8988T (cell line): Measurements from ENCODE around the gene LRRC3.

Experiments used
- DNase-seq: peaks from one replicate; pipeline ENCODE4 v3.0.0; 2011

LRRC3 gene

DNA sequence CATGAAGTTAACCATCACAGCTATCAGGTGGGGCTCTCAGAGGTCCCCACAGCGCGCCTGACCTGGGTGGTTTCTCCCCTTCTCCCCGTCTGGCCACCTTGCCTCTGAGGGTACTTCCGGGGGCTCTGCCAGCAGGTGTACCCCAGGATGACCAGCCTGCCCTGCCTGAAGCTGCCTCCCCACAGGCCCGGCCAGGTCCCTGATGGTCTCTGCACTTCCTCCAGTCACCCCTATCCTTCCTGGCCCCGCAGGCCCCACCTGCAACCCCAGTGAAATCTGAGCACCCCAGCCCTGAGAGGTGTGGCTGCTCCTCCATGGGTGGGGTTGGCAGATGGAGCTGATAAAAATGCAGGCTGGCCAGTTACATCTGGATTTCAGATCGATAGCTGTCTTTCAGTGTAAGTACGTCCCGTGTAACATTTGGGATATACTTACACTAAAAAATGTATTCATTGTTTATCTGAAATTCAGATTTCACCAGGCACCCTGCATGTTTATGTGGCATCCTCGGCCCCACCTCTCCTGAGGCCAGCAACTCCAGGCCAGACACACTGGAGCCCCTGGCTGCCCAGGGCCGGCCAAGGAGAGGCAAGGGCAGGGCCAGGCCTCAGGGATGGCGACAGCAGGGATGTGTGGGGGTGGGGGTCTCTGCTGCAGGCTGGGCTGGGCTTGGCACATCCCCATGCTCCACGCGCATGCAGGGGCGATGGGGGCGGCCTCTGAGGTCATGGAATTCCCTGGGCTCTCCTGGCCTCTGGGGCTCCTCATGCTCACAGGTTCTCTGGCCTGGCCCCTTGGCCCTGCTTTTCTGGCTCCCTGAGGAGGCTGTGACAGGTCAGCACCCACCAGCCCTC is 25.1 kb downstream of the LRRC3 start:
- DNase-seq: no peak

DNA sequence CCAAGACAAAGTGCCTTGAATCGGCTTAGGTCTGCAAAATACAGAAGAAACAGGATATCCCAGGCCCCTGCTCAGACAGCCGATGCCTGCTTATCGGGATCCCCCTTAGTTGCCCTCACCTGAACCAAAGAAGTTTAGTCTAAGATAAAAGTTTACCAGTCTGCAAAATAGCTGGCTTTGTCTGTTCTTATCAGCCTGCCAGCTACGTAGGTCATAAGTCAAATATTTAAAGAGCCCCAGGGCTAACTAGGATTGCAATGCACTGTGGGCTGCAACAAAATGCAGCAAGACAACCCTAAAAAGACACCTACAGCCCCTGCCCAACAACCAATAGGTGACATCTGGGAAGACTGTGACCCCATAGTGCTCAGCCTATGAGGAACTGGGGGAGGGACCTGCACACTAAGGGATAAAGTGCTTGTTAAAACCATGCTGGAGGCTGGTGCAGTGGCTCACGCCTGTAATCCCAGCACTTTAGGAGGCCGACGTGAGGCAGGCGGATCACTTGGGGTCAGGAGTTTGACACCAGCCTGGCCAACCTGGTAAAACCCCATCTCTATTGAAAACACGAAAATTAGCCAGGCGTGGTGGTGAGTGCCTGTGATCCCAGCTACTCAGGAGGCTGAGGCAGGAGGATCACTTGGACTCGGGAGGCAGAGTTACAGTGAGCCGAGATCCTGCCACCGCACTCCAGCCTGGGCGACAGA is 27.4 kb downstream of the LRRC3 start:
- no peak for DNase-seq

GRCh38 chr21:44483288-44484237 is 28.3 kb downstream of the LRRC3 start:
- DNase-seq: no peak

DNA sequence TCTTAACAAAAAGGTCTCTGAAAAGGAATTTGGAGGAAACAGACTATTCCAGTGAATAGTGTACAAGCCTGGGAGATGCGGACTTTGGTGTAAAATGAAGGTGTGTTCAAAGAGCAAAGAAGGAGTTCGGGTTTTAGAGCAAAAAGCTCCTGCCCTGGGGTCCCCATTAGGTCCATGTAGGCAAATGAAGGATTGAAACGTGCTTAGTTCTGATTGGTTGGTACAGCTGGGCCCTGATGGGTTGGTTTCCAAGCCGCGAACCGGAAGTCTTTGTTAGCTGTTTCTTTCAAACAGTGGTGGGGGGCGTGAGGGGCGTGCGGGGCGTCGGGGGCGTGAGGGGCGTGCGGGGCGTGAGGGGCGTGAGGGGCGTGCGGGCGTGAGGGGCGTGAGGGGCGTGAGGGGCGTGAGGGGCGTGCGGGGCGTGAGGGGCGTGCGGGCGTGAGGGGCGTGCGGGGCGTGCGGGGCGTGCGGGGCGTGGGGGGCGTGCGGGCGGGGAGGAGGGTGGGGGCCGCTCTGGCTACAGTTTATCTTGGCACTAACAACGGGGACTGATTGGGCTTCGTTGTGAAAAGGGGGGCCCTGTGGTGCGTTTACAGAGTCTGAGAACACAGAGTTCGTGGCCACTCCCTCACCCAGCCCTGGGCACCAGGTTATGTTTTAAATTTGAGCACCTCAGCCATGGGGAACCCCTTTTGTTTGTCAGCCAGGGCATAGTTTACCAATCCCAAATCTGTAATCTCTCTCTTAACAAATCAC is 29.4 kb downstream of the LRRC3 start:
- no peak for DNase-seq

DNA sequence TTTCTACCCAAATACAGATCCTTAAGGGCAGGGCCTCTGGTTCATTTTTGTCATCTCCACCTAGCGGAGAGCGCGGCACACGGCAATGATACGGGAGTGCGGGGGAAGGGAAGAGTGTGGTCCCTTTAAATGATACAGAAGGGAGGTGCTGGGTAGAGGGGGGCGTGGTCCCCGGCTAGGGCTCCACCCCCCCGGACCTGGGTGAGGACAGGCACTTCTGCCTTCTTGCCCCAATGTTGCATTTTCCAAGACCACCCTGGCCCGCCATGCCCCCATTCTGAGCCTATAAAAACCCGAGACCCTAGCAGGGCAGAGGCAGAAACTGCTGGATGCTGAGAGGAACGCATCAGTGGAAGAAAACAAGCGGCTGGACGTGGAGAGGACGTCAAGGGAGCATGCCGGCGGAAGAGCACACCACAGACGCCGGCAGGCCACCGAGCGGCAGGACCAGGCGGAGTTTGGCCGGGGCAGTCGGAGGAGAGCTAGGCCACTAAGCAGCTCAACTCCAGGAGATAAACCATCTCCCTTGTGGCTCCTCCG is 30.0 kb downstream of the LRRC3 start:
- no peak for DNase-seq

- no peak for DNase-seq
Measured at GRCh38 chr21:44485796-44486195, 30.5 kb downstream of the LRRC3 start.

DNA sequence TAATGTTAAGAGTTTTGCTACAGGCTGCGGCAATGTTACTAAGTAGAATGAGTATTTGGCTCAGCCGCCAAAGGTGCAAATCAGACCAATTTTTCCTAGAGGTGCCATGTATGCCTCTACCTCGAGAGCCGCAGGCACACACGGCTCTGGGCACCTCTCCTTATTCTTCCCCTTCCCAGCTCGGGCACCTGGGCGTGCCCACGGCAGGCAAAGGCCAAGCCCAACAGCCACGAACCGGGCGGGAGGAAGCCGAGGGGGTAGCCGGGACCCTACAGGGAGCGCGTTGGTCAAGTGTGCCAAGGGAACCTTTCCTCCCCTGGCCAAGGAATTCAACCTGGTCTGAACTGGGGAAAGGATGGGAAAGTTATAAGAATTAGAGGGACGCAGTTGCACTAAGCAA is 31.0 kb downstream of the LRRC3 start:
- no peak for DNase-seq

- no peak for DNase-seq
Measured at GRCh38 chr21:44487831-44488230, 32.5 kb downstream of the LRRC3 start.

DNA sequence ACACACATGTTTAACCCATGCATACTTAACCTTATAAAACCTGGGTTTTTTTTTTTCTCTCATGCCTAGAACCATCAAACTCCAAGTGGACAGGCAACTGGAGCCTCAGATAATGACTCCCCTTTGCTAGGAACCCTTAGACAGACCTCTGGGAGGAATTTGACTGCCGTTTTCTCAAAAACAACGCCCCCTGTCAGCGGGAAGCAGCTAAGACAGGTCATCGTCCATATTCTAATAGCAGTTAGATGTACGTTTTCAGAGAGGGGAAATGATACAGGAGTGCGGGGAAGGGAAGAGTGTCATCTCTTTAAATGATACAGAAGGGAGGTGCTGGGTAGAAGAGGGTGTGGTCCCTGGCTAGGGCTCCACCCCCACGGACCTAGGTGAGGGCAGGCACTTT is 34.7 kb downstream of the LRRC3 start:
- no peak for DNase-seq

DNA sequence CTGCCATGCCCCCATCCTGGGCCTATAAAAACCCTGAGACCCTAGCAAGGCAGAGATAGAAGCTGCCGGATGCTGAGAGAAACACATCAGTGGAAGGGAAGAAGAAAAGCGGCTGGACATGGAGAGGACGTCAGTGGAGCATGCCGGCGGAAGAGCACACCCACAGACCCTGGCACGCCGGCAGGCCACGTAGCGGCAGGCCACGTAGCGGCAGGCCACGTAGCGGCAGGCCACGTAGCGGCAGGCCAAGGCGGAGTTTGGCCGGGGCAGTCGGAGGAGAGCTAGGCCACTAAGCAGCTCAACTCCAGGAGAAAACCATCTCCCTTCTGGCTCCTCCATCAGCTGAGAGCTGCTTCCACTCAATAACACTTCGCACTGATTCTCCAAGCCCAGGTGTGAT is 35.1 kb downstream of the LRRC3 start:
- no peak for DNase-seq

DNA sequence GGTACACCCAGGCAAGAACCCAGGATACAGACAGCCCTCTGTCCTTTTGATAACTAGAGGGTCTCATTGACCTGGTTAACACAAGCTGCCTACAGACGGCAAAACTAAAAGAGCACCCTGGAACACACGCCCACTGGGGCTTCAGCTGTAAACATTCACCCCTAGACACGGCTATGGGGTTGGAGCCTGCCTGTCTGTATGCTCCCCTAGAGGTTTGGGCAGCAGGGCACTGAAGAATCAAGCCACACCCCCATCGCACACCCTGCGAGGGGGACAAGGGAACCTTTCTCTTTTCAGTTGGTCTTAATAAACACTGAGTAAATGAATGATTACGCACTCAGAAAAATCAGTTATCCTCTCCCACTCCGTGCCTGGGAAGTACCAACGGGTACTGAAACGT is 35.5 kb downstream of the LRRC3 start:
- DNase-seq: no peak

DNA sequence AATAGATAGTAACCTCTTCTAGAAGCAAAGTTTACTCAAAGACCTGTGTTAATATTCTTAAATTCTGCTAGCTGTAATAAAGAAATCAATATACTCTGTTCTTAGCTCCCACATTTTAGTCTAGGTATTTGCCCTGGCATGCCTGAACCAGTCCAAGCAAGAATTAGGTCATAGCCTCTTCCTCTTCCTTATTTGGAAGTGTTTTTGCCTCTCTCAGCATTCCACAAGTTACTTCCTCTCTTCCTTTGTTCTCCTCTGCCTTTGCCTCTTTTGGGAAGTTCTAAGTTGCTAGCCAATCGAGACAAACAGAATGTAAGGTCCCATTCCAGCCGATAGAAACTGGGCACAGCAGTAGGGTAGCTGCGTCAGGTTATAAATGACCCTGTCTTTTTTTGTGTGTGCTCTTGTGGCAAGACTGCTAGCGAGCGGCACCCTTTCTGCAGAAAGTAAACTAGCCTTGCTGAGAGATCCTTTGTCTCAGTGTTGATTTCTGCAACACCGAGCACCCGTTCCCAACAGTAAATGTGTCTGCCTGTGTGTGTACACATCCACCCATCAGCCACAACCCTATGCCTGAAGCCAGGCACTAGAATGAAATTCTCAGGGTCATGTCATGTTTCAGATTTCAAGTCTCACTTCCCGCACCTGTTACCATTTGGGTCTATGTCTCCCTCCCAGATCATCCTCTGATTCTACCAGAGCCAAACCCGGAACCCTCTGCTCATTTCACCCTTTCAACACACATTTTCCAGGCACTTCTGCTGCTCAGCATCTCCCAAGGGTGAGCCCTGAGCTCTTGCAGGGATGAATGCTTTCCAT is 37.5 kb downstream of the LRRC3 start:
- no peak for DNase-seq

DNA sequence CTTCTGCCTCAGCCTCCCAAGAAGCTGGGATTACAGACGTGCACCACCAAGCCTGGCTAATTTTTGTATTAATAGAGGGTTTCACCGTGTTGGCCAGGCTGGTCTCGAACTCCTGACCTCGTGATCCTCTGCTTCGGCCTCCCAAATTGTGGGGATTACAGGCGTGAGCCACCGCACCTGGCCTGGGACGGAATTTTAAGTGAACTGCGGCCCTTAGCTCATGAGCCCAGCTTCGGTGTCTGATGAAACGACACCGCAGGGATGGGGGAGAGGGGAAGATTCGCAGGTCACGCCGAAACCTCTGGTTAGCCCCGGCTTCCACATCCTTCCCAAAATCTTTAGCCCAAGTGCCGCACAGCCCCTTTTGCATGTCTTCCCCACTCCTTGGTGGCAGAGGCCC is 39.1 kb downstream of the LRRC3 start:
- DNase-seq: no peak

GRCh38 chr21:44494956-44495355 is 39.6 kb downstream of the LRRC3 start:
- DNase-seq: no peak

DNA sequence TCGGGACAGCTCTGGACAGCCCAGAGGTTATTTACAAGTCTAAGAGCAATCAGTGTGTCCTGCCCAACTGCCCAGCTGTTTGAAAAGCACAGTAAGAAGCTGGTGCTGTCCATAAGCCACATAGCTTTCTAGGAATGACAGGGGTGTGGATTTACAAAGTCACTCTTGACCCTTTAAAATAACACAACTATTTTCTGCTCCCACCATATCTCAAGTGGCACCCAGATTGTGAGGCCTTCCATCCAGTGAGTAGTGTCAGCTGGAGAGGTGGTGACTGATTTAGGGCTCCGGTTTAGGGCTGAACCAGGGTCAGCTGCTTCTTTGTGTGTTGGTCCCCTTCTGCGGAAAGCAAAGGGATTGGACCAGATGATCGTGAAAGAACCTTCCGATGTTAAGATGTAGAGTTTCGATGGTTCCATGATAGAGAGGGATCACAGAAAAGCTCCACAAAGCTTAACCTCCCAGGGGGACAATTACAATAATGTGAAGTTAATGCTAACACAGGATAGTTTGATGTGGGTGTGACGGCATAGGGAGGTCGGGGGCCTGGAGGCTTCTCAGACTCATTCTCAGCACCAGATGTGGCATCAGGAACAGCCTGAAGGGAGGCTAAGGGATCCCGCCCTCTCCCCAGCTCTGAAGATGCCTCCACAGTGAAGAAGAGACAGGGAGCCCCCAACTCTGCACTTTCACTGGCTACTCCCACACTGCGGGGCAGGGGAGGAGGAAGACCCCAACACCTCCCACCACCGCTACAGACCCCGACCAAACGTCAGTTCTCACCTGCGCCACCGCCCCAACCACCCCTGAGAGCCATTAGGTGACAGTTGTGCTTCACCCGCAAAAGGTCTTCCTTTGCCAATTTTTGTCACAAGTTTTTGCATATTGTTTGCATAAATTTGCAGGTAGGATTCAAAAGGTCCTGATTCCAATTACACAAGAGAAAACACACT is 40.6 kb downstream of the LRRC3 start:
- no peak for DNase-seq

DNA sequence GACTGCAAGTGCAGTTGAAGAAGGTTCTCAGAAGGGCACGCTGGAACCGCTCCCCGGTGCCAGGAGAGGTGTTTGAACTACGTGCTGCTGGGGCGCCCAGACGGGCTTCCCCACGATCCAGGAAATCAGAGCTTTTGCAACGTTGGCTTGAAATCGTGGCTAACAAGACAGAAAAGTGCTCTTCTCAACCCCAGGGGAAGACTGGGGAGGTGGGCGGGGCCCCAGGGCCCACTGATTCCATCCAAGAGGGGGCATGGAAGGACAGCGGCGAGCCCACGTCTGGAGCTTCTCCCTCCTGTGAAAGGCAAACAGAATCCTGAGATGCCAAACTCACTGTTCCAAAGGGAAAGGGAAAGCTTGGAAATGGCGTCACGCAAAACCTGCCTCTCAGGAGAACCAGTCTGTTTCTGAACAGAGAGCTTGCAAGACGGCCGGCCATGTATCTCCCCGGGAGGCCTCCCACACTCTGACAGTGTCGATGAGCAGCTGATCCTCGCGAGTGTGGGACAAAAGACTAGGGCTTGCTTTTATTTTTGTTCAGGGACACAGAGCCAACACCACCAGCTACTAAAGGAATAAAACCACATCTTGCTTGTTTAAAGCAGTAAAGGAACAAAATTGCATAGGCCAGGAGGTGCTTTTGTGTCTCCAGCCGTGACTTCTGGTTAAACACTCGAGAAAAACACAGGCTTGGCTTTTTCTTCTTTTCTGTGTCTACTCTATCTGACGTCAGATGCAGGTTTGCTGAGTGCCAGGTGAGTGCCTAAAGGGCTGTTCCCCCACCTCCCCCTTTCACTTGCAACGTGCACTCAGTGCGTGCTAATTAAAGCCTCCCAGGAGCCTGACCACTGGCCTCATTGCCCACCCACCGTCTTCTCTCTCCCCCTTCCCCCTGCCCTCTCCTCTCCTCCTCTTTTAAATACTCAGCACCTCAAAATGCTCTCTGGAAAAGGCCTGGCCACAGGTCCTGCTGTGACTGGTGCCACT is 41.5 kb downstream of the LRRC3 start:
- DNase-seq: no peak

DNA sequence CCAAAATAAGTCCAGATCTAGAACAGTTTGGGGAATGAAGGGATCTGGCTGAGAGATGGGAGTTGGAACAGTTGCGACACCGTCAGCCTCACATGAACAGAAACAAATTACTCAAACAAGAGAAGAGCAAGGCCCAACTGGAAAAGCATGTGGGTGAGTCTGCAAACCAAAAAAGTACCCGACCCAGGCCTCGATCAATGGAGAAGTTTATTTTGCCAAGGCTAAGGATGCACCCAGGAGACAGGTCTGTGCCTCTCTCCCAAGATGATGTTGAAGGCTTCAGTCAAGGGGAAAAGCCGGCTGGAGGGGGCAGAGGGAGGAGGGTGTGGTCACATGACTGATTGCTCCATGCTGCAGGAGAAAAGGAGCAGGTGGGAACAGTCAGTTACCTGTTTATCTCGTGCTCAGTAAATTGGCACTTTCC is 42.4 kb downstream of the LRRC3 start:
- DNase-seq: no peak

DNA sequence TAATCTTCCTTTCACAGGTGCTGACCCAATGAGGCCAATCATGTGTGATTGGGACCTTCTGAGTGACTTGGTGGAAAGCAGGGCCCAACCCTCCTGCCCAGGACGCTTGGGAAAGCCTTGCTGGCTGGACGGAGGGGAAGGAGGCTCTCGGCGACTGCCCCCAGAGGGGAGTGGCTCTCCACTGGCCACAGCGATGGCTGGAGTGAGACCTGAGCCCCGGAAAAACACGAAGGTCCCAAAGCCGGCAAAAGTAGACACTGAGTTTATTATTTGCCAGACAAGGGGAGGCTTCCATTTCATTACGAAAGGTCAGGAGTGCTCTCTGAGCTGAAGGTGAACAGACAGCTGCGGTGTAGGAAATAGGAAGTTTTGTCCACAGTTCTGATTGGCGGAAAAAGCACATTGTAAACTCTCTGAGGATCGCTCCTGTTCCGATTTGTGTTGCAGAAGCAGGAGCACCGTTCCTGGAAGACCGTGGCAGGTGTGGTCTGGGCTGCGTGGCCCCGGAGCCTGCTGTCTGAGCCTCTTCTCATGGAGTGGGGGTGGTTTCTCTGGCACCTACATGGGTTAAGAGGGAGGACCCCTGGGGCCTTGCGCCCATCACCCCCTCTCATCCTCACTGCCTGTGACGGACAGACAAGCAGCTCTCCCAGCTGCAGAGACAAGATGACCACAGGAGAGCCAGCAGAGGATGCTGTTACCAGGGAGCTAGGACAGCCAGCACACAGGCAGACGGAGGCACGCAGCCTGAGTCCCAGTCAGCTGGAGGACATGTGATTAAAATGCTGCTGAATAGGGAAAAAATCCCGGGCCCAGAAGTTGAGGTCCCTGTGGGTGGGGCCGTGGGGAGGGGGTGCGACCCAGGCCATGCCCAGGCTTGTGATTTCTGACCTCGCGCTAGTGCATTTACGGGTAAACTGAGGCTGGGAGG is 43.2 kb downstream of the LRRC3 start:
- no peak for DNase-seq
